Gastrocnemius medialis (tissue), 4 donors: Measurements from ENCODE around the gene LITAFD. TPM values are rescaled to one million over a fixed set of nuclear protein-coding genes. Genes with fewer than 3 reads are reported as not detected.
A peak's percentile ranks its signal among the peaks of the same experiment; 100 is the strongest.

Experiments
- ATAC-seq, 2 donors: fragments of 150-250 bp; one replicate each; pipeline ENCODE4 v1.9.1; 2016
- DNase-seq, 2 donors: peaks; one replicate each; pipeline ENCODE4 v3.0.0-alpha.2; 2019
- H3K27ac ChIP-seq, 4 donors: fragments of 200-600 bp; sonication (generic); 1 replicate in 1 of 4; 2 replicates in 3 of 4; pipeline ENCODE4 v1.5.1; 2016 to 2018; ENCODE audit warnings: mild to moderate bottlenecking in 2 of 4, moderate library complexity in 1 of 4
- H3K27me3 ChIP-seq, 3 donors: fragments of 200-600 bp; sonication (generic) in 2 of 3; 1 replicate in 1 of 3; 2 replicates in 2 of 3; pipeline versions ENCODE4 v1.5.1 to v1.6.0; 2016 to 2019; ENCODE audit warnings: mild to moderate bottlenecking in 1 of 3, moderate library complexity in 1 of 3
- H3K36me3 ChIP-seq, 2 donors: fragments of 200-600 bp; sonication (generic) in 1 of 2; one replicate each; pipeline ENCODE4 v1.5.1; 2017 to 2018
- H3K4me1 ChIP-seq, 2 donors: fragments of 200-600 bp; sonication (generic) in 1 of 2; one replicate each; pipeline ENCODE4 v1.5.1; 2016 to 2017; ENCODE audit warnings: mild to moderate bottlenecking in 2 of 2
- H3K4me3 ChIP-seq, 4 donors: fragments of 200-600 bp; sonication (generic) in 3 of 4; 1 replicate in 1 of 4; 2 replicates in 3 of 4; pipeline ENCODE4 v1.5.1; 2016 to 2019; ENCODE audit warnings: mild to moderate bottlenecking in 2 of 4
- H3K9me3 ChIP-seq, 3 donors: fragments of 200-600 bp; sonication (generic) in 2 of 3; 1 replicate in 1 of 3; 2 replicates in 2 of 3; pipeline ENCODE4 v1.5.1; 2016 to 2019
- CTCF ChIP-seq, 5 experiments: fragments of 450-650 bp in 3 of 5; fragments of 200-600 bp in 2 of 5; sonication (generic) in 2 of 5; IDR thresholded peaks in 4 of 5; conservative IDR thresholded peaks in 1 of 5; 1 replicate in 4 of 5; 2 replicates in 1 of 5; pipeline ENCODE4 v1.5.1; 2016 to 2019; ENCODE audit warnings: antibody characterized with exemption in 5 of 5, mild to moderate bottlenecking in 3 of 5, moderate library complexity in 3 of 5
- POLR2A ChIP-seq, 2 donors: fragments of 450-650 bp; IDR thresholded peaks; one replicate each; pipeline ENCODE4 v1.6.1; 2017; ENCODE audit warnings: antibody characterized with exemption in 2 of 2, mild to moderate bottlenecking in 2 of 2, moderate library complexity in 2 of 2
- in situ Hi-C, 4 donors: fragments of 200-750 bp; cut with MboI; loops; one replicate each; pipeline versions ENCODE4 v1.15.0 to v1.8.0; 2017; ENCODE audit warnings: low sequenced_read_pairs in 4 of 4
- intact Hi-C: fragments of 100-400 bp; cut with DNase I; formaldehyde crosslinking; loops from one replicate; pipeline ENCODE4 v1.15.1; 2023; ENCODE audit warnings: low total_unique reads
- total RNA-seq, 4 donors: library from RNA; depleted of rRNA; stranded (reverse); fragments of >200 nt; gene quantifications; one replicate each; pipeline versions ENCODE4 v1.1.0 to v1.2.3, GENCODE V29; 2016

Gene LITAFD
- total RNA-seq, 4 donors from 2014 or later: not detected

GRCh38 chr16:8923199-8923598 lies 41.0 kb downstream of the LITAFD start:
- no peaks in the 10 kb centered on the region for H3K27me3 ChIP-seq
- intact Hi-C loops (no loop called here), in situ Hi-C loops (no loop called here)
- H3K4me3 ChIP-seq: no peak overlapping the region
- TF ChIP-seq CTCF (IDR thresholded peaks at IDR 0.05 in 4 of 5, conservative IDR thresholded peaks at IDR 0.05 in 1 of 5) (no peak), POLR2A (IDR thresholded peaks at IDR 0.05) (no peak)
- H3K36me3 ChIP-seq: peaks cover 0 to 52% of the 10 kb centered on the region in 2 donors
- peaks cover 0 to 18% of the 10 kb centered on the region in 2 donors for H3K4me1 ChIP-seq
- no peaks in the 10 kb centered on the region for H3K9me3 ChIP-seq
- H3K27ac ChIP-seq: no peak overlapping the region
- ATAC-seq (no peak), DNase-seq (no peak)

- H3K27ac ChIP-seq: no peak overlapping the region
- TF ChIP-seq POLR2A (IDR thresholded peaks at IDR 0.05): no peak
- TF ChIP-seq CTCF (IDR thresholded peaks at IDR 0.05 in 4 of 5, conservative IDR thresholded peaks at IDR 0.05 in 1 of 5): no peak
- peak in 1 of 2 donors; percentile 81 for ATAC-seq
- H3K4me3 ChIP-seq: no peak overlapping the region
- H3K4me1 ChIP-seq: peaks cover 0 to 25% of the 10 kb centered on the region in 2 donors
- DNase-seq: peak in 1 of 2 donors; percentile 59
- intact Hi-C loops: no loop called here
- H3K27me3 ChIP-seq: no peaks in the 10 kb centered on the region
- no peaks in the 10 kb centered on the region for H3K9me3 ChIP-seq
- H3K36me3 ChIP-seq: peaks cover 0 to 51% of the 10 kb centered on the region in 2 donors
- in situ Hi-C loops: no loop called here
Measured at GRCh38 chr16:8924214-8924613, 42.1 kb downstream of the LITAFD start.

GRCh38 chr16:8925455-8925854 lies 43.3 kb downstream of the LITAFD start:
- DNase-seq: no peak
- H3K4me1 ChIP-seq: peaks cover 0 to 32% of the 10 kb centered on the region in 2 donors
- in situ Hi-C loops: no loop called here
- no peaks in the 10 kb centered on the region for H3K27me3 ChIP-seq
- ATAC-seq: no peak
- H3K4me3 ChIP-seq: no peak overlapping the region
- H3K9me3 ChIP-seq: no peaks in the 10 kb centered on the region
- TF ChIP-seq CTCF (IDR thresholded peaks at IDR 0.05 in 4 of 5, conservative IDR thresholded peaks at IDR 0.05 in 1 of 5) (no peak), POLR2A (IDR thresholded peaks at IDR 0.05) (no peak)
- intact Hi-C loops: no loop called here
- no peak overlapping the region for H3K27ac ChIP-seq
- H3K36me3 ChIP-seq: peaks cover 0 to 46% of the 10 kb centered on the region in 2 donors

GRCh38 chr16:8926827-8927226 lies 44.7 kb downstream of the LITAFD start:
- Histone ChIP-seq H3K36me3 (peaks cover 0 to 33% of the 10 kb centered on the region in 2 donors), H3K27me3 (no peaks in the 10 kb centered on the region), H3K27ac (no peak overlapping the region), H3K9me3 (no peaks in the 10 kb centered on the region), H3K4me1 (peaks cover 0 to 34% of the 10 kb centered on the region in 2 donors), H3K4me3 (no peak overlapping the region)
- ATAC-seq: no peak
- TF ChIP-seq POLR2A (IDR thresholded peaks at IDR 0.05) (no peak), CTCF (IDR thresholded peaks at IDR 0.05 in 4 of 5, conservative IDR thresholded peaks at IDR 0.05 in 1 of 5) (no peak)
- intact Hi-C loops: no loop called here
- in situ Hi-C loops: no loop called here
- DNase-seq: no peak

GRCh38 chr16:8928467-8928957 lies 46.4 kb downstream of the LITAFD start:
- ATAC-seq: no peak
- H3K9me3 ChIP-seq: no peaks in the 10 kb centered on the region
- no peak overlapping the region for H3K27ac ChIP-seq
- H3K36me3 ChIP-seq: peaks cover 0 to 23% of the 10 kb centered on the region in 2 donors
- TF ChIP-seq CTCF (IDR thresholded peaks at IDR 0.05 in 4 of 5, conservative IDR thresholded peaks at IDR 0.05 in 1 of 5) (no peak), POLR2A (IDR thresholded peaks at IDR 0.05) (no peak)
- peaks cover 0 to 34% of the 10 kb centered on the region in 2 donors for H3K4me1 ChIP-seq
- H3K4me3 ChIP-seq: no peak overlapping the region
- in situ Hi-C loops (no loop called here), intact Hi-C loops (no loop called here)
- DNase-seq: no peak
- no peaks in the 10 kb centered on the region for H3K27me3 ChIP-seq
